ENCODE data around the gene SELENOS. TPM values are rescaled to one million over a fixed set of nuclear protein-coding genes. Genes with fewer than 3 reads are reported as not detected.

SELENOS gene
- total RNA-seq, 1 experiment from 2014 or later = 65.9 TPM

GRCh38 chr15:101283931-101284330 lies 6.6 kb upstream of the SELENOS start:
- no peak for DNase-seq (ENCODE audit: extremely low read depth, low read depth)

- no peak for DNase-seq (ENCODE audit: extremely low read depth, low read depth)
These were observed 2.7 kb upstream of the SELENOS start for GRCh38 chr15:101280007-101280406.

GRCh38 chr15:101277943-101278564 lies 769 bp upstream of the SELENOS start:
- DNase-seq (ENCODE audit: extremely low read depth, low read depth) = no peak

DNA sequence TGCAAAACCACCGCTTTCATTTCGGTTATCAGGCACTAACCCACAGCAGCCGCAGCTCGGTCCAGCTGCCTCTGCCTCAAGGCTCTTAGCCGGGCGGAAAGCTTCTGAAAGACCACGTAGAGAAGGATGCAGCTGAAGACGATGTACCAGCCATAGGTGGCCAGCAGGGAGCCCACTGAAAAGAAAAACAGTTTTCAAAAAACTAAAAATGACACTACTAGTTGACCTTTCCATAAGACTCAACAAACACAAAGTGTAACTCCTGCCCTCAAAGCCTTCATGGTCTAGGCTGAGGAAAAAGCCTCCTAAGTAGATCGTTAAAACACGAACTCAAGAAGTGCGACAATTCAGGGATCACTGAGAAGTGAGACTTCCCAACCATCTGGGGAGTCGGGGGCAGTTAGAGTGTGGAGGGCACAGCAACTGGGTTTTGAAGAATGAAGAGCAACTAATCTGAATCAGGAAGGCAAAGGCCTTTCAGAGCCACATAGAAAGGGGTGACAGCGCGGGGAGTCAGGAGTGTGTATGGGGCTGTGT lies 716 bp downstream of the SELENOS start:
- DNase-seq (ENCODE audit: extremely low read depth, low read depth) = no peak

DNA sequence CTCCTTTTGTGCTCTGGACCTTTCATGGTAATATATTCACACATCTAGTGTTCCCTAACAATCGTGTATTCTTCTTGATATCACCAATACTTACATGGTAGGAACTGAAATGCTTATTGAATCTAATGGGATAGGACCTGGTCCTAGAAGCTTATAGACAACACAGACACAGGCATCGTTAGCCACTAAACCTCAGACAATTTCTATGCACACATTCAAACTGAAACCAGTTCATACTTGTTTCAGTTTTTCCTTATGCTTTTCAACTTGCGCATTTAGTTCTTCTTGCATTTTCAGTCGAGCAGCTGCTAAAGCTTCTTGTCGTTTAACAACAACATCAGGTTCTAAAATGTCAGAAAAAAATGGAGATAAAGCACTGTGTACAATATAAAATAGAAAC lies 2.3 kb downstream of the SELENOS start:
- DNase-seq (ENCODE audit: extremely low read depth, low read depth) = no peak

DNA sequence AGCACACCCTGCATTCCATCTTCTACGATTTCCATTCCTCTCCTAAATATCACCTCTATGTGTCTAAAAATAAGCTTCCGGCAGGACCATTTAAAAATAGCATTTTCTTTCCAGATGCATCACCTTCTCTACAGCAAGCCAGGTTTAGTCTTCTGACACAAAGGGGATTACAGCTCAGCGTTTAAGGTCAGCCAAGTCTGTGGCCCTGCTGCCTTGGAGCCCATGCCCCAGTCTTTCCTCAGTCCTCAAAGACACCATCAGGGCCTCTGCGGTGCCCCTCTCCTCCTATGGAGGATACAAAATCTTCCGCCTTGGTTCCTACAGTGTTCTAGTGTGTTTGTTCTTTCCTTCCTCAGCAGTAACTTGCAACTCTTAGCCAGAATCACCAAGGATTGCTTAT lies 3.8 kb downstream of the SELENOS start:
- no peak for DNase-seq (ENCODE audit: extremely low read depth, low read depth)

DNA sequence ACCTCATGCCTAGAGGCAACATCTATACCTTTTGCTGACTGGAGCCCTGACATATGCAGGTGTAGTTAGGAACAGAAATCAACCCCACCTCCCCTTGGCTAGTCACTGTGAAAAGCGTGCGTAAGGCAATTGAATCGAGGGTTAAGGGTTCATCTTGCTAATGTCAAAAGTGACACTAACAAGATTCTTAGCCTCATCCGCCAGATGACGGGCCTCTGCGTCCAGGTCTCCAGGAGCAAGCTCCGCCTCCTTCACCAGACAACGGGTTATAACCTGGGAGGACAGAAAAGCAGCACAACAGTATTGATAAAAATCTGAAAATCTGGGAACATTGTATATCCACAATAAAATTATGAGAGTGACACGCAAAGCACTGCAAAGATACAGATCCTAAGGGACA lies 4.7 kb downstream of the SELENOS start:
- no peak for DNase-seq (ENCODE audit: extremely low read depth, low read depth)

DNA sequence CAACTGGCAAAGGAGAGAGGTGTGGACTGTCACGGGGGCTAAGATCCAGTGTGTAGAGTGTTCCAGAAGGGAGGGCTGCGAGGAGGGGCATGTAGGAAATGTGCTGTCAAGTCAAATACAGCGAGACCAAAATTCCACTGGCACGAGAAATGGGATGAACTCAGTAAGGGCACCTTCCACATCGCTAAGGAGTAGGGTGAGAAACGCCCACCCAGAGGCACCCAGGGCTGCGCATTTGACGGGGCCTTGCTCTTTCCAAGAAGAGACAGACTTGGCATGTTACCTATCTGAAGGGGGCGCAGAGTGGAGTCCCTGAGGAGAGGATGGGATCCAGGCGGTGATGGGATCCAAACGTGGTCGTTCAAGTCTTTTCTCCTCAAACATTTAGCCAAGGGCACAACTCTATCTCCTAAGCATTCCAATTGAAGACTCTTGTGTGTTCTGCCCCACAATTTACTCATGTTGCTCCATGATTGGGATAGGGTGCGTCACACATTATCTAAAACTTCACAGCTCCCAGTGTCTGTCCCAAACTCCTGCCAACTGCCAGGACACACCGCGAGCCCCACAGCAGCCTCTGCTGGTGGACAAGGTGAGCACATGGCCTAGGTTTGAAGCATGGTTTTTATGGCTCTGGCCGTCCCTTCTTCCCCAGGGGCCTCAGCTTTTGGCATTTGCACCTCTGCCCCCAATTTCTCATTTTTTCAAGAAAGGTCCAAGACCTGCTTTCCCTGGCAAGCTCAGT lies 7.6 kb downstream of the SELENOS start:
- DNase-seq (ENCODE audit: extremely low read depth, low read depth) = no peak

DNA sequence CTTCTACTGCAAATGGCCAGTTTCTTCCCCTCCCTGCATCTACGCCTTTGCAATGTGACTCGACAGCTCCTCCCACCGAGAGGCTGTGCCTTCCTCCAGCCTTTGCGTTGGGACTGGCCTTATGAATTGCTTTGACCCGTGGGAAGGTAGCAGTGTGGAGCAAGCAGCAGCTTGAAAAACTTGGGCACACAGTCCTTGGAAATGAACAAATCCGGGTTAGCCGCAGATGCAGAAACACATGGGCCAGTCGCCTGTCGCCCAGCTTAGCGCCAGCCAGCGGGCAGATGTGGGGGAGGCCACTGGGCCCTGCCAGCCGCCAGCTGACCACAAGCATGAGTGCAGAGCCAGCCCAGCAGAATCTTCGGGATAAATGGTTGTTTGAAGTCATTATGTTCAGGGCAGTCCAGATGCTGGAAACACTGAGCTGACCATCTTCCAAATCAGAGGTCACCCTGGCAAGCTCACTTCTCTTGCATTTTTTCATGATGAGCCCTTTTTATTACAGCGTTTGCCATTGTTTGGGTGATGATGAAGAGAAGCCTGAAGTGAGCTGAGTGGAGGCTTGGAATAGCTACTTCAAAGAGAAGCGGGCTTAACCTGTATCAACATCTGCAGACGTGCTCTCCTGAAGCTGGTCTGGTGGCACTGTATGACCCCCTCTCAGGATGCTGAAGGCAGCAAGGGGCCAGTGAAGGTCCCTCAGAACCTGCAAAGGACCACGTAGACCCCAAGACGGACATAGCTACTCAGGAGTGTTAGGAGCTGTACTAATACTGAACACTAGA lies 9.8 kb downstream of the SELENOS start:
- no peak for DNase-seq (ENCODE audit: extremely low read depth, low read depth)

DNA sequence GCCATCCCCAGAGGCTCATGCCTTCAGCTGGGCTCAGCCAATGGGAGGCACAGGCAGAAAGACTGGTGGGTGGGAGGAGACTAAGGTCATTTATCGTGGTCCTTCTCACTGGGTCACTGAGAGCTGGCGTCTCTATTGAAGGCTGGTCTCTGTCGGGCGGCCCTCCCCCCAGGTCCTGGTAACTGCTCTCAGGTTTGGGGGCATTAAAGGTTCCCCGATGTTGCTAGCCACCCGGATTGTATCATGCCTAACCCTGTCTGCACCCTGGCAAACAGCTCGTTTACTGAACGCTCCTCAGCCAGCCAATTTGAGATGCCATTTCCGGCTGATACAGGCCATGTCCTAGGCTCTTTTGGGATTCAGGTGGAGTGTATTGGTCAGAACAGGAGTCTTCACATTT lies 10.5 kb downstream of the SELENOS start:
- DNase-seq (ENCODE audit: extremely low read depth, low read depth) = no peak

- no peak for DNase-seq (ENCODE audit: extremely low read depth, low read depth)
These were observed 11.3 kb downstream of the SELENOS start for GRCh38 chr15:101266034-101266433.

DNA sequence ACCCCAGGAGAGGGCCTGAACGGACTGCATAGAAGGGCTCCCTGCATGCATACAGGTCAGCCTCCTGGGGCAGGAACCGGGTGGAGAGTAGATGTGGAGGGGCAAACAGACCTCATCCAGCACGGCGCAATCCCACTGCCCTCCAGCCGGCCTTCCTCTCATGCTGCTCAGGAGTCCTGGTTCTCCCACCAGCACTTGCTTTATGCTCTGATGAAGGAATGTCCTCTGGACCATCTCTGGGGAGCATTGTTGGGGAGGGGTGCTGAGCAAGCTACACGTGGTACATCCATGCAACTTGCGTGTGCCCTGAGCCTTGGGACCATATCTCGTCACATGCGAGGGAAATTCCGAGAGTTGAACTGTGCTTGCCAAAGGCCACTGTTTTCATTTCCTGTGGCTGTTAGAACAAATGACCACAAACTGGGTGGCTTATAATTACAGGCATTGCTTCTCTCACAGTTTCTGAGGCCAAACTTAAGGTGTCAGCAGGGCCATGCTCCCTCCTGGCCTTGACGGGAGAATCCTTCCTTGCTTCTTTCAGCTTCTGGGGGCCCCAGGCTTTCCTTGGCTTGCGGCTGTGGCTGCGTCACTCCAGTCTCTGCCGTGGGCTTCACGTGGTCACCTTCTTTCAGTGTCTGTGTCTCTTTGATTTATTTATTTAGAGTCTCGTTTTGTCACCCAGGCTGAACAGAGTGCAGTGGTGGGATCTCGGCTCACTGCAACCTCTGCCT lies 12.2 kb downstream of the SELENOS start:
- no peak for DNase-seq (ENCODE audit: extremely low read depth, low read depth)

- no peak for DNase-seq (ENCODE audit: extremely low read depth, low read depth)
These were observed 13.3 kb downstream of the SELENOS start for GRCh38 chr15:101264011-101264410.

DNA sequence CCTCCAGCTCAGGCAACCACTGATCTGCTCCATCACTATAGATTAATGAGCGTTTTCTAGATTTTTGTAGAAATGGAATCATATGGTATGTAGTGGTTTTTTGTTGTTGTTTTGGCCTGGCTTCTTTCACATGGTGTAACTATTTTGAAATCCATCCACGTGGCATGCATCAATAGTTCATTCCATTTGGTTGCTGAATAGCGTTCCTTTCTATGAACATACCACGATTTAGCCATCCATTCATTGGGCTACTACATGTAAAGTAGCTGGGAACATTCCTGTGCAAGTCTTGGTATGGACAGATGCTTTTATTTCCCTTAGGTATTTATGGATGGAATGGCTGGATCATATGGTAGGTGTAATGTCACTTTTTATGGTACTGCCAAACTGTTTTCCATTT lies 14.7 kb downstream of the SELENOS start:
- DNase-seq (ENCODE audit: extremely low read depth, low read depth) = no peak

GRCh38 chr15:101258238-101259144 lies 18.8 kb downstream of the SELENOS start:
- DNase-seq (ENCODE audit: extremely low read depth, low read depth) = peak; percentile 69

- DNase-seq (ENCODE audit: extremely low read depth, low read depth) = no peak
These were observed 20.5 kb downstream of the SELENOS start for GRCh38 chr15:101256757-101257156.

DNA sequence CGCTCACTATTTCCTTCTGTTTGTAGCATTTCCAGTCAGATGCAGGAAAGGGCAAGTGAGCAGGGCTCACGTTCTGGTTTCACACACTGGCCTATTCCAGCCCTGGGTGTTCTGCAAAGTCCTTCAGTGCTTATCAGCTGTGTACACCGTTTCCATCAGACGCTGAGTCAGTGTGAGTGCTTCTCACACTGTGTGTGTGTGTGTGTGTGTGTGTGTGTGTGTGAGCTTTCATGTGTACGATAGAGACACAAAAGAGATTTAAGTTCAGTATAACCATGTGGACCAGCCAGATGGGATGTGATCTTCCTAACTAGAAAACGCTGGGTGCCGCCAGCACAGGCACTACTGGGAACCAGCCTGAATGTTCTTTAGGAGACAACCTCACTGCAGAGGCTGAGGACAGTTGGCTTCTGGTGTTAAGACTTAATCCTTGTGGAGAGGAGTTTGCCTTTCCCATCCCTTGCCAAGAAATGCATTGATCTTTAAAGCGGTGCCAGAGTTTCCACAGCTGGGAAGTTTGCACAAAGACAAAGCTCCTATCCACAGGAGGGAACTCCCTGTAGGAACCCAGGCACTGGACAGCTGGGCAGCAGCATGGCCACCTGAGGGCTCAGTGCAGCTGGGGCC lies 21.6 kb downstream of the SELENOS start:
- no peak for DNase-seq (ENCODE audit: extremely low read depth, low read depth)

DNA sequence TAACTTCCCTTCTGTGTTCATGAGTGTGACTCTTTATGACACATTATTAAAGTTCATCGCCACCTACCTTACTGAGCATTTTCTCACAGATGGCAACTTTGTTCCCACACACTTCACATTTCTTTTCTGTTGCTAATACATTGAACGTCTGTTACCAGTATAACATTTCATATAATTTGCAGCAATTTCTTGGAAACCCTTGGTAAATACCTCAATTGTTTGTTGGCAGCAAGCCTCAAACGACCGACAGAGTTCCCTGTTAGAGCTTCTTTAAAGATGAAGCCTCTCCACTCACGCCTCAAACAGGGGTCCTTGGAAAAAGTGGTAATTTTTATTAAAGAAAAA lies 22.3 kb downstream of the SELENOS start:
- DNase-seq (ENCODE audit: extremely low read depth, low read depth) = no peak
